GM19193 (cell line): ENCODE results near the gene OR9I1.

Source experiments
- POLR2A ChIP-seq: IDR thresholded peaks from 4 replicates; pipeline ENCODE4 v1.6.1; 2011; ENCODE audit not compliant: insufficient read depth, insufficient read length; ENCODE audit errors: extremely low read depth

The OR9I1 gene, protein sequence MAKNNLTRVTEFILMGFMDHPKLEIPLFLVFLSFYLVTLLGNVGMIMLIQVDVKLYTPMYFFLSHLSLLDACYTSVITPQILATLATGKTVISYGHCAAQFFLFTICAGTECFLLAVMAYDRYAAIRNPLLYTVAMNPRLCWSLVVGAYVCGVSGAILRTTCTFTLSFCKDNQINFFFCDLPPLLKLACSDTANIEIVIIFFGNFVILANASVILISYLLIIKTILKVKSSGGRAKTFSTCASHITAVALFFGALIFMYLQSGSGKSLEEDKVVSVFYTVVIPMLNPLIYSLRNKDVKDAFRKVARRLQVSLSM

DNA sequence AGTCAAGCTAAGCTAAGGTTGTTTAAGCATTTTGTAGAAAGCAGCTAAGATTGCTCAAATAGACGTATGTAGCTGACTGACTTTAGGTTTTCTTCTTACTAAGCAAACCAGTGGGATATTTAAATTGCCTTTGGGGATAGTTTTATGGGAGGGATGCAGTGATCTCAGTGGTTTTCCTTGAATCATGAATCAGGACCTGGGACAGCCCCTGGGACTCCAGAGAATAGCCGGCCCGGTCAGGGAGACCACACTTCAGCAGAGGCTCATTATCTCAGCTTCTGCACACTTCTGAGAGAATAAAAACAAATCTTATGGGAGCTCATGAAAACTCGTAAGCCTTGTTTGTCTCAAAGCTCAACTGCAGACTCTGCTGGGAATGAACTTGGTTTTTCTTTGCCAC is at the start of gene OR9I1:
TSS of gene OR9I1 (minus strand) at position 62 of the 400 bp plus-strand sequence. CDS start 6,086 bp downstream, outside the sequence.
- TF ChIP-seq POLR2A, result no peak

DNA sequence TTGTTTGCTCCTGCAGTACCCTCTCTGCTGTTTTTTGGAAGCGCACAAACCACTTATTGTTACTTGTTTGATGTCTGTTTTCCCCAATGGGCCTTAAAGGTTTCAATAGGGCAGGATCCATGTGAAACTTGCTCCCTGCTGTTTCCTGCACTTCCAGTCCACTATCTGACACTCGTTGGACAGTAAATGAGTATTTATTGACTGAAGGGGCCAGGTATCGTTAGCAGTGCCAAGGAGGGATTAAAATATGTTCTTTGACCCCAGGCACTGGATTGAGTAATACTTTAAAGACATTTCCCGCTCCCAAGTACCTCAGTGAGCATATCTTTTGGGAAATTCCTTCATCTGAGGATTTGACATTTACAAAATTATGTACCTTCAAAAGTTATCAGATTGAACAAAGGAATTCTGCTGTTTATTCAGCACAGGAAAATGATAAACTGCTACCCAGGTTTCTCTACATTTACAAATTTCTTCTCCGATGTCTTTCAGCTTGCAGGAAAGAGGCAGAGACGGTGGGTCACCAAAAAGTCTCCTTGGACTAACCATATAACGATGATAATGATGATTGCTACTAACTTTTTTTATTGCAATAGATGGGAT is 40.3 kb upstream of the OR9I1 start:
- TF ChIP-seq POLR2A, result no peak

DNA sequence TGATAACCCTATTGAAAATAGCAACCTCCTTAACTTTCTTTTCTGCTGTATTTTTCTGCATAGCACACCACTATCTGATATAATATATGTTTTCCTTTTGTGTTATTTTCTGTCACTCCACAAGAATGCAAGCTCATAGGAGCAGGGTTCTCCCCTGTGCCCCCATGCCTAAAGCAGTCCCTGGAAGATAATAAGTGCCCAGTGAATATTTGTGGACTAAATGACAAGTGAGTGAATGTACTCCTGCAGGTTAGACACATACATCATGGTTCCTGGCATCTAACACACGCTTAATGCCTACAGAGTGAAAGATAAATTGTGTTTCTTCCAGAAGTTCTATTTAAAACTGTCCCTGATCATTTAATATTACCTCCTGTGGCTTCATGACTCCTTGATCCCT is 39.7 kb upstream of the OR9I1 start:
- no peak for TF ChIP-seq POLR2A

DNA sequence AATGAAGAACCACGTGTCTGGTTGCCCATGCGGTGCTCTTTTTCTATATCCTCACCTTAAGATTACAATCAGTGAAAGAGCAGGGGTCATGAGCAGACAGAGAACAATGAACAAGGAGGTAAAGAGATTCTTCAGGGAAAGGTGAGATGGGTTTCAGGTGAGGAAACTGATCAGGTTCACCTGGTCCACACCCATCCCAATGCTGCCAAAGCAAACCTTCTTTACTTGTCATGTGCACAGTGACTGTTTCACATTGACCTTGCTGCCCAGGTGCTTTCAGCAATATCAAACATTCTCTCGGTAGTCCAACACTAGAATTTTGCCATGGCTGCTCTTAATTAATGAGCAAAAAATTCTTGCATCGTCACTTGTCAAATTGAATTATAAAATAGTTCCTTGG is 39.1 kb upstream of the OR9I1 start:
- TF ChIP-seq POLR2A, result no peak

DNA sequence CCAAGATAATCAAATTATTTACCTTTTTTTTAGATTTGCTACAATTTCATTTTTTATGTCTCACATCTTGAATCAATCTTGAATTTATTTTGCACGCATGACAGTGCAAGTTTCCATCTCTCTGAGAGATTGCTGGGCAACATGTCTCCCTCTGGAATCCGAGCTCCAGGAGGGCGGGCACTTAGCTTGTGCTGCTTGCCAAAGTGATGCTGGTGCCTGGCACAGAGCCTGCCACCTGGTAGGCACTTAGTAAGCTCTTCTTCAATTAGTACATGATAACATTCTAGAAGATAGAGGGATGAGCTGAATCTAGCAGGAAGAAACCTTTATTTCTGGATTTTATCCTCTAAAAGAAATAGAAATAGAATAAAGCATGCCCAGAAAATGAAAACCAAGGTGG is 27.5 kb upstream of the OR9I1 start:
- no peak for TF ChIP-seq POLR2A

DNA sequence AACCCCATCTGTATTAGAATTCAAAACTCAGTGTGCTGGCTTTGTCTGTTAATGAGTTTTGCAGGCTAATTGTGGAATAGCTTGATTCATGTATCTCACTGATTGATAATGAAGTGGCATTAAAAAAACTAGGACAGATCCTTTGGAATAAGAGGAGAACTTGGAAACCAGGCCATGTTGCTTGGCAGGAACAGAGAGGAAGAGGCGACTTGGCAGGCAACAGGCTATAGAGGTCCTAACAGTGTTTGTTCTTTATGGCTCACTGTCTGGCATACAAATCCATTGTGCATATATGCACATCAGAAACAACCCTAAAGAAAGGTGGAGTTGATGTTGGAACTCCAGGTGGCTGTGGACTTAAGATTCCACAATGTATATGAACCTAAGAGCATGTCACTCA is 17.4 kb upstream of the OR9I1 start:
- no peak for TF ChIP-seq POLR2A

DNA sequence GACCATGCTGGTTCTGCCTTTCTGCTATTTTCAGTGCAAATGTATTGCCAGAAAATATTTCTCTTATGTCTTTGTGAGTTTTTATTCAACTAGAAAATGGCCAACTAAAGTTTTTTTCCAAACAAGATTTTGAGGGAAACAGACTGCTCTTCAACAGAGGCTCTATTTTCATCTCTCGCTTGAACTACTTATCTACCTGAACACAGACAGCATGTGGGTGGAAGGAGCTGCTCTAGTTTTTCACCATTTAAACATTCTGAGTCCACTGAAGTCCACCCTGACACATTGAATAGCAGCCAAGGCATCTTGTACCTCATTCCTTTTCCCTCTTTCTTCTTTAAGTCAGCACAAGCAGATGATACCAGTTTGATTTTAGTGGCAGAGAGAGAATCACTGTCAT is 9.8 kb upstream of the OR9I1 start:
- TF ChIP-seq POLR2A, result no peak

DNA sequence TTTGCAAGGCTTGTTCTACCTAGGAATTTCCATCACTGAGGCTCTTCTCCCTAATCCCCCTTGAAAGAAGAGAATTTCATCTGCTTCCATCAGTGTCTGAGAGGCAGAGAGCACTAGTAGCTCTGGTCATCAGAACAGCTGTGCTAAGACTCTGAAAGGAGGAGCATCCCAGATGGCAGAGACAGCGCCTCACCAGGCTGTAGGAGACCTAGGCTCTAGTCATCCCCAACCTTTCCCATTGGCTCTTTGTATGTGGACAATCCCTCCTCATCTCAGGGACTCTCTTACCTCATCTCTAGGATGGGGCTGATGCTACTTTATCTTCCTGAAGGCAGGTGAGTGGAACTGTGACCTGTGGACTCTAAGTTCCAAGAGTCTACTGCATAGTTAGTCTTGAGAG is 8.8 kb upstream of the OR9I1 start:
- no peak for TF ChIP-seq POLR2A

DNA sequence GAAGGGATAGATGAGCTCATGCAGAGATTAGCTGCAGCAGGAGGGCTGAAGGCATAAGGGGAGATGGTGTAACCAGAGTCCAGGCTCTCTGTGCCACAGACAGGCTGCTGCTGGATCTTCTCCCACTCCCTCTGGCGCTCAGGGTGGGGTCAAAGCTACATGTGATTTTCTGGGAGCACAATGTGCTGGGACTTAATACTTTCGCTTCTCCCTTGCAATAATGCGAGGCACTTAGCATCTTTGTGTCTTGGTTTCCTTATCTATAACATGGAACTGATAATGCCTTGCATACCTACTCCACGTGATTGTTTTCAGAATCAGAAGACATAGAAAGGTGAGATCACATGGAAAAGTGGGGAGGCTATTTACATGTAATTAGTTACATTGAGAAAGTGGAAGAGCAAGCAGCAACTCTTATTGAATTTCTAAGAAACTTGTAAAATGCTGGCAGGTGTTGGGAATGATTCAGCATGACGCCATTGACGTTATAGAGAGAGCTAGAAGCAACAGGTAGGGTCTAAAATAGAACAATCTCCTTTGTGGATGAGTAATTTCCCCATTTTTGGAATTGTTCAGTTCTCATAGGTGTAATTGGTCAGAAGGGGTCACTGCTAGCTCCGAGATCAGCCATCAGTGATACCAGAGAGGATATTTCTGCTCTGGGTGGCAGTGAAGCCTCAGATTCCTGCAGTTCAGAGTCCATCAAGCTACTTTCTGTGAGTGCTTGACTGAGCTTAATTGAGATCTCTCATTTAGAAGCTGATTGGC is 8.2 kb upstream of the OR9I1 start:
- no peak for TF ChIP-seq POLR2A

DNA sequence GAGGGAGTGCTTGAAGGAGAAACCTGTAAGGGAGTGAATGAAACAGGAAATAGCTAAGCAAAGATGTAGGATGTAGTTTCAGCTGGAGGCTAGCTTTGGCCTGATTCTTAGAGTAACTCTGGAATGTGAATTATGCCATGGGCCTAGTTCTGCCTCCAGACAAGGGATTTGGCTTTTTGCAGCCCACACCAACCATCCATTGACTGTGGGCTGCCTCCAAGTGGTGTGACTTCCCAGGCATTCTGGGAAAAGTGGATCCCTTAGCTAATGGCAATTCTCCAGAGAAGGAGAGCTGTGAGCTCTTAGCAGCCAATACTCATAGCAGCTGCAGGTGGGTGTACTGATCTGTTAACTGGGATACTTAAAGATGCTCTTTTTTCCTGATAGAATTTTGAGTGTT is 2.0 kb upstream of the OR9I1 start:
- no peak for TF ChIP-seq POLR2A

DNA sequence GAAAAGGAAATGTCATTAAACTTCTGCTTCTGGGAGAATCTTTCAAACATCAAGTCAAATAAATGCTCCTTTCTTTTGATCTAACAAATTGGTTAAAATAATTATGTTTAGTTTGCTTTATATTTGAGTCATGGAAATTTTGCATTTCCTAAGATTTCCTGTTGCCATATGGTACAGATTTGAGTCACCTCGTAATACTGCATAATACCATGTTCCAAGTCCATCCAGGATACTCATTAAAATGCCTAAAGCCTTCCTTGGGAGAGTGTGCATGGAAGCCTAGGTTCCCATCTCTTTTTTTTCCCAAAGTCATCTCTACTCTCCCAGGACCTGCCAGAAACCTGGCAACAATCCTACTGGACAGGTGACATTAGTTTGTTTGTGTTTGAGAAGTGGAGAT is 4.2 kb downstream of the OR9I1 start:
- no peak for TF ChIP-seq POLR2A

DNA sequence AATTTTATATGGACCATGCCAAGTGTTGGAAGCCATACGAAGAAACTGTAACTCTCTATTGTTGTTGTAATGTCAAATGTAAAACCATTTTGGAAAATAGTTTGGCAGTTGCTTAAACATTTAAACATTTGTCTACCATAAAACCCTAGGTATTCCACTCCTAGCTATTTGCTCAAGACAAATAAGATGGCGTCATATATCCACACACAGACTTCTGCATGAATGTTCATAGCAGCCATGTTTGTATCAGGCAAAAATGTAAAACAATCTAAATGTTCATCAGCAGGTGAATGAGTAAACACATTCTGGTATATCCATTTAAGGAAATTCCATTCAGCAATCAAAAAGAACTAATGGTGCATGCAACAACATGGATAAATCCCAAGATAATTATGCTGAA is 27.9 kb downstream of the OR9I1 start:
- no peak for TF ChIP-seq POLR2A

DNA sequence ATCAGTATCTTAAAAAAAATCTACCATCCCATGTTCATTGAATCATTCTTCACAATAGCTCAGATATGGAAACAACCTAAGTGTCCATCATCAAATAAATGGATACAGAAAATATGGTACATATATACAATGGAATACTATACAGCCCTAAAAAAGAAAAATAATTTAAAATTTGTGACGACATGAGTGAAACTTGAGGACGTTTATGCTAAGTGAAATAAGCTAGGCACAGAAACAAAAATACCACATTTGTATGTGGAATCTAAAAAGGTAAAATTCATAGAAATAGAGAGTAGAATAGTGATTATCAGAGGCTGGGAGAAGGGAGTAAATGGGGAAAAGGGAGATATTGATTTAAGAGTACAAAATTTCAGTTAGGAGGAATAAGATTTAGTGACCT is 38.8 kb downstream of the OR9I1 start:
- no peak for TF ChIP-seq POLR2A

DNA sequence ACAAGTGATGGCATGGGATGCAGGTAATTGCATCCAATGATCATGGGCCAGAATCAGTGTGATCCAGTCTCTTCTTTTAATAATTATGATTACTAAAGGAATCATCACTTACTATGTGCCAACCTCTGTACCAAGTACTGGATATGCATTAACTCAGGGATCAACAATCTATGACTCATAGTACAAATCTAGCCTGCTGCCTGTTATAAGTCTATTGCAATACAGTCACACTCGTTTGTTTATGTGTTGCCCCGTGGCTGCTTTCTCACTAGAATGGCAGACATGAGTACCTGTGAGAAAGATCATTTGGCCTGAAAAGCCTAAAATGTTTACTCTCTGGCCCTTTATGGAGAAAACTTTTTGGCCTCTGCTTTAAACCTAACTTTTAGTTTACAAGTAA is 49.5 kb downstream of the OR9I1 start:
- TF ChIP-seq POLR2A, result no peak

DNA sequence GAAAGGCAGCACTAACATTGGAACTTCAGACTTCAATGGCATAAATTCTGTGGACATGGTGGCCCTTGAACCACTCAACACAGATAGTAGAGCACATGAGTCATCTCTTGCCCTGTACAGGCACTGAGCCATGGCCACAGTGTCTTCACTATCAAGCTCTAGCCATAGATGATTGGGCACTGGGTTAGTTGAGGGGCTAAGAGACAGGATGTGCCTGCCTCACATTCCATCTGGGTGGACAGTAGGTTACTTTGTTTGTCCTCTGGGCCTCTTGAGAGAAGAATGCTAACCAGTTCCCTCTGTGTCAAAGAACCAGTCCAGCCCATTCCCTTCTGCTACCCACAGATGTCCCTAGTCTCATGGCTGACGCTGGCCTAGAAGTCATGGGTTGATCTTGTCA is 54.7 kb downstream of the OR9I1 start:
- TF ChIP-seq POLR2A, result no peak

DNA sequence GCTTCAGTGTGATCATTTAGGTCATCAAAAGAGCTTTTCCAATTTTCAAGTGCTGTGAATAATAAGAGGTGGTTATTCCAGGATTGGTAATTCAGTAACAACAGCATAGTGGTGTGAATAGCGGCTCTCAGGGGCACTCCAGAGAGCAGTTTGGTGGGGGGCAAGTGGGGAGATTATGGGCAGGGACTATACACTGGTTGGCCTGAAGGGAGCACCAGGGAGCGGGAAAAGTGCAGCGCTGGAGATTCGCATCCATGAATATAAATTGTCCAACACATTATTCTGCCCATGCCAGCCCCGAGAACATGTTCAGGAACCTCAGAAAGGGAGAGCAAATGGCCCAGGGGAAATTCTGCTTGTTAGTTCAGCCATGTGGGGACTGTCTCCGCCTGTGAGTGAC is 56.7 kb downstream of the OR9I1 start:
- TF ChIP-seq POLR2A, result no peak
